Lung (tissue), 16 donors: ENCODE data around the gene AFDN. TPM values are rescaled to one million over a fixed set of nuclear protein-coding genes. Genes with fewer than 3 reads are reported as not detected.

Experiments
- ATAC-seq: fragments of 200-7000 bp; cut with Tn5 transposase; one replicate; pipeline ENCODE4 v1.9.1; 2020; ENCODE audit warnings: moderate number of reproducible peaks; ENCODE audit not compliant: insufficient read depth, low FRiP score
- DNase-seq, 3 donors: peaks; one replicate each; pipeline ENCODE4 v3.0.0-alpha.2; 2013 to 2017
- H3K27ac ChIP-seq, 2 donors: one replicate each; pipeline ENCODE4 v1.5.1; 2013; ENCODE audit warnings: mild to moderate bottlenecking in 2 of 2, moderate library complexity in 2 of 2, control low read depth in 1 of 2, inconsistent platforms in 1 of 2, low read depth in 1 of 2, low read length in 1 of 2
- H3K27me3 ChIP-seq, 3 donors: one replicate each; pipeline ENCODE4 v1.5.1; 2013; ENCODE audit warnings: low read length in 2 of 3; ENCODE audit not compliant: control insufficient read depth in 3 of 3, insufficient read depth in 3 of 3
- H3K36me3 ChIP-seq, 4 donors: one replicate each; pipeline ENCODE4 v1.5.1; 2013; ENCODE audit warnings: low read length in 4 of 4, mild to moderate bottlenecking in 1 of 4, moderate library complexity in 1 of 4; ENCODE audit not compliant: control insufficient read depth in 4 of 4, insufficient read depth in 4 of 4
- H3K4me1 ChIP-seq, 5 donors: one replicate each; pipeline ENCODE4 v1.5.1; 2013; ENCODE audit warnings: low read length in 5 of 5, mild to moderate bottlenecking in 2 of 5, moderate library complexity in 1 of 5; ENCODE audit not compliant: control insufficient read depth in 5 of 5, insufficient read depth in 5 of 5
- H3K4me3 ChIP-seq: one replicate; pipeline ENCODE4 v1.5.1; 2013; ENCODE audit warnings: mild to moderate bottlenecking, control low read depth, moderate library complexity
- H3K9ac ChIP-seq, 2 donors: one replicate each; pipeline ENCODE4 v1.5.1; 2013; ENCODE audit warnings: low read length in 2 of 2, control low read depth in 1 of 2; ENCODE audit not compliant: insufficient read depth in 1 of 2
- H3K9me3 ChIP-seq, 4 donors: one replicate each; pipeline ENCODE4 v1.5.1; 2013; ENCODE audit warnings: low read length in 3 of 4, mild to moderate bottlenecking in 1 of 4, moderate library complexity in 1 of 4; ENCODE audit not compliant: control insufficient read depth in 4 of 4, insufficient read depth in 3 of 4
- WGBS, 2 donors: extraction: QIAGEN DNeasy Blood & Tissue Kit; methylation state at CpG; one replicate each; pipeline ENCODE4 v1.1.7; 2013; 5-methylcytosine and 5-hydroxymethylcytosine counted together
- long read RNA-seq, 5 donors: transcript quantifications; one replicate each; lab custom pipeline, GENCODE V29; 2026
- polyA plus RNA-seq, 2 donors: library from polyadenylated mRNA; stranded (reverse); fragments of 200-250 nt; gene quantifications; one replicate each; pipeline ENCODE4 v1.2.1, GENCODE V29; 2013
- total RNA-seq, 2 donors: library from RNA; depleted of rRNA in 1 of 2; stranded (reverse); fragments of >200 nt in 1 of 2; gene quantifications; one replicate each; pipeline ENCODE4 v1.2.1, GENCODE V29; 2014 to 2021
- TF ChIP-seq, protein P1 (sequence below): IDR thresholded peaks from 2 replicates; pipeline ENCODE4 v1.5.1; 2012; ENCODE audit warnings: mild to moderate bottlenecking; ENCODE audit errors: control extremely low read depth, extremely low read depth
- donor health status: control.
- donor health status: control.
- donor health status: Bipolar disorder and iron deficiency.
- donor health status: healthy.
- donor health status: DM: yes; HTN: yes; CAD: no.

Gene AFDN, protein sequence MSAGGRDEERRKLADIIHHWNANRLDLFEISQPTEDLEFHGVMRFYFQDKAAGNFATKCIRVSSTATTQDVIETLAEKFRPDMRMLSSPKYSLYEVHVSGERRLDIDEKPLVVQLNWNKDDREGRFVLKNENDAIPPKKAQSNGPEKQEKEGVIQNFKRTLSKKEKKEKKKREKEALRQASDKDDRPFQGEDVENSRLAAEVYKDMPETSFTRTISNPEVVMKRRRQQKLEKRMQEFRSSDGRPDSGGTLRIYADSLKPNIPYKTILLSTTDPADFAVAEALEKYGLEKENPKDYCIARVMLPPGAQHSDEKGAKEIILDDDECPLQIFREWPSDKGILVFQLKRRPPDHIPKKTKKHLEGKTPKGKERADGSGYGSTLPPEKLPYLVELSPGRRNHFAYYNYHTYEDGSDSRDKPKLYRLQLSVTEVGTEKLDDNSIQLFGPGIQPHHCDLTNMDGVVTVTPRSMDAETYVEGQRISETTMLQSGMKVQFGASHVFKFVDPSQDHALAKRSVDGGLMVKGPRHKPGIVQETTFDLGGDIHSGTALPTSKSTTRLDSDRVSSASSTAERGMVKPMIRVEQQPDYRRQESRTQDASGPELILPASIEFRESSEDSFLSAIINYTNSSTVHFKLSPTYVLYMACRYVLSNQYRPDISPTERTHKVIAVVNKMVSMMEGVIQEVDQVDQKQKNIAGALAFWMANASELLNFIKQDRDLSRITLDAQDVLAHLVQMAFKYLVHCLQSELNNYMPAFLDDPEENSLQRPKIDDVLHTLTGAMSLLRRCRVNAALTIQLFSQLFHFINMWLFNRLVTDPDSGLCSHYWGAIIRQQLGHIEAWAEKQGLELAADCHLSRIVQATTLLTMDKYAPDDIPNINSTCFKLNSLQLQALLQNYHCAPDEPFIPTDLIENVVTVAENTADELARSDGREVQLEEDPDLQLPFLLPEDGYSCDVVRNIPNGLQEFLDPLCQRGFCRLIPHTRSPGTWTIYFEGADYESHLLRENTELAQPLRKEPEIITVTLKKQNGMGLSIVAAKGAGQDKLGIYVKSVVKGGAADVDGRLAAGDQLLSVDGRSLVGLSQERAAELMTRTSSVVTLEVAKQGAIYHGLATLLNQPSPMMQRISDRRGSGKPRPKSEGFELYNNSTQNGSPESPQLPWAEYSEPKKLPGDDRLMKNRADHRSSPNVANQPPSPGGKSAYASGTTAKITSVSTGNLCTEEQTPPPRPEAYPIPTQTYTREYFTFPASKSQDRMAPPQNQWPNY (N-terminal part only)
- 100 to 1,000 TPM; 185 to 407 TPM for total RNA-seq
- polyA plus RNA-seq: 10 to 100 TPM; 47.6 to 49.8 TPM
- long read RNA-seq, donor 1, transcript AFDN-220 (2 exons, 1,257 nt): major isoform, 14 of 77 reads
- long read RNA-seq, donor 1, transcript AFDN-219 (2 exons, 686 nt): minor isoform, 7 of 77 reads
- long read RNA-seq, donor 1, partial matches to known transcripts: 48 of 77 reads
- long read RNA-seq, donor 1, other reads (novel, unspliced or antisense): 0 of 77 reads
- long read RNA-seq, donor 2, partial matches to known transcripts: 0 of 7 reads
- long read RNA-seq, donor 2, other reads (novel, unspliced or antisense): 0 of 7 reads
- long read RNA-seq, donor 3, full-length matches to known transcripts: 27 of 100 reads
- long read RNA-seq, donor 3, partial matches to known transcripts: 73 of 100 reads
- long read RNA-seq, donor 3, other reads (novel, unspliced or antisense): 0 of 100 reads
- long read RNA-seq, donor 4, transcript AFDN-219 (2 exons, 686 nt): major isoform, 6 of 19 reads
- long read RNA-seq, donor 4, partial matches to known transcripts: 10 of 19 reads
- long read RNA-seq, donor 4, other reads (novel, unspliced or antisense): 0 of 19 reads
- long read RNA-seq, donor 5, transcript AFDN-219 (2 exons, 686 nt): minor isoform, 9 of 124 reads
- long read RNA-seq, donor 5, transcript AFDN-220 (2 exons, 1,257 nt): major isoform, 12 of 124 reads
- long read RNA-seq, donor 5, partial matches to known transcripts: 96 of 124 reads
- long read RNA-seq, donor 5, other reads (novel, unspliced or antisense): 0 of 124 reads

DNA sequence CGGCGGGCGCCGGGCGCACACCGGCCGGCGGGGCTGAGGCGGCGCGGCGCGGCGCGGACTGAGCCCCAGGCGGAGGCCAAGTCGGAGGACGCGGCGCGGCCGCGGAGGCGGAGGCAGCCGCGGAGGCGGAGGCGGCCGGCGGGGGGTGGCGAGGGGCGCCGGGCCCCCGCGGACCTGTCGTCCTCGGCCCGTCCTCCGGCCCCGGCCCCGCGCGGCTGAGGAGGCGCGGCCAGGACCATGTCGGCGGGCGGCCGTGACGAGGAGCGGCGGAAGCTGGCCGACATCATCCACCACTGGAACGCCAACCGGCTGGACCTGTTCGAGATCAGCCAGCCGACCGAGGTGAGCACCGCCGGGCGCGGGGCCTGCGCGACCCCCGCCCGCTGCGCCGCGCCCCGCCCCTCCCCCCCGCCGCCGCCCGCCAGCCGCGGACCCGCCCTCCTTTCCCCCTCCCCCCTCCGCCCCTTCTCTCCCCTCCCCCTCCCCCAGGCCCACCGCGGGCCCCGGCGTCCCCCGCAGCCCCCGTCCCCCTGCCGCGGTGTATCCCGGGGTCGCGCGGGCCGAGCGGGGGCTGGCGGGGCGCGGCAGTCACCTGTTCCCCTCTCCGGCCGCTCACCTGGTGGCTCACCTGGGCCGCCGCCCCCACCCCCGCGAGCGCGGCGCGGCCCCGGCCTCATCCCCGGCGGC is at the start of gene AFDN:
Gene AFDN (plus strand): TSS at position 16 of the 687 bp plus-strand sequence. CDS start 222 bp downstream, at position 238.
- Histone ChIP-seq H3K27ac (peak within 1 kb of the TSS; percentile 63 to 93), H3K4me3 (peak within 1 kb of the TSS; percentile 90), H3K27me3 (no peaks in the 10 kb centered on the region), H3K9me3 (no peaks in the 10 kb centered on the region), H3K36me3 (peaks cover 0 to 2% (median 0%) of the 10 kb centered on the region in 4 donors), H3K9ac (peak within 1 kb of the TSS; percentile 41 to 52), H3K4me1 (peaks cover 4 to 25% (median 6%) of the 10 kb centered on the region in 5 donors)
- TF ChIP-seq, protein P1, sequence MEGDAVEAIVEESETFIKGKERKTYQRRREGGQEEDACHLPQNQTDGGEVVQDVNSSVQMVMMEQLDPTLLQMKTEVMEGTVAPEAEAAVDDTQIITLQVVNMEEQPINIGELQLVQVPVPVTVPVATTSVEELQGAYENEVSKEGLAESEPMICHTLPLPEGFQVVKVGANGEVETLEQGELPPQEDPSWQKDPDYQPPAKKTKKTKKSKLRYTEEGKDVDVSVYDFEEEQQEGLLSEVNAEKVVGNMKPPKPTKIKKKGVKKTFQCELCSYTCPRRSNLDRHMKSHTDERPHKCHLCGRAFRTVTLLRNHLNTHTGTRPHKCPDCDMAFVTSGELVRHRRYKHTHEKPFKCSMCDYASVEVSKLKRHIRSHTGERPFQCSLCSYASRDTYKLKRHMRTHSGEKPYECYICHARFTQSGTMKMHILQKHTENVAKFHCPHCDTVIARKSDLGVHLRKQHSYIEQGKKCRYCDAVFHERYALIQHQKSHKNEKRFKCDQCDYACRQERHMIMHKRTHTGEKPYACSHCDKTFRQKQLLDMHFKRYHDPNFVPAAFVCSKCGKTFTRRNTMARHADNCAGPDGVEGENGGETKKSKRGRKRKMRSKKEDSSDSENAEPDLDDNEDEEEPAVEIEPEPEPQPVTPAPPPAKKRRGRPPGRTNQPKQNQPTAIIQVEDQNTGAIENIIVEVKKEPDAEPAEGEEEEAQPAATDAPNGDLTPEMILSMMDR: no peak
- no peak for ATAC-seq
- DNase-seq: peak in 1 of 3 donors; percentile 57
- WGBS, 2 donors: 0 to 1% methylated on average over 11 to 104 of the region's 108 CpGs

DNA sequence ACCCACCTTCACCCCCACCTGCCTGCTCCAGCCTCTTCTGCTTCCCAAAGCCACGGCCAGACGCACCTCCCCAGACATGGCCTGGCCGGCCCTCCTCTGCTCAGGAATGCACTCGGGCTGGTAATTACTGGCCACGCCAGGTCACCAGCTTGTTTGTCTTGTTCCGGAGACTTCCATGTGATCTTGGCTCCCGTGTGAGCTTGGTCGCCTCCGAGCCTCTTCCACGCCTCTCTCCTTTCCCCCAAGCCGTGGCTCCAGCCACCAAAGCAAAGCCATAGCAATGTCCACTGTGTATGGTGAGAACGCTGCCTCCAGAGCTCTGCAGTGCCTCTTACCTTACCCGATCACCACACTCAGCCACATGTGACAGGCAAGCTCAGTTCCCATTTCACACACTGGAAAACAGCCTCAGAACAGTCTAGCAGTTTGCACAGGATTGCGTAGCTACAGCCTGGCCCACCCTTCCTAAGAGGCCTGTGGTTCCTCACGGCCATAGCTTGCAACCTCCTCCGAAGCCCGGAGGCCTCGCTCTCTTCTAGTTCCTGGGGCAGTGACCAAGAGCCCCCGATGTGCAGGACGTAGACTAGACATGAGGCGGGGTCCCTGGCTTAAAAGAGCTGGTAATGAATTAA is 48.1 kb upstream of the AFDN start:
- H3K36me3 ChIP-seq: no peaks in the 10 kb centered on the region
- TF ChIP-seq, protein P1: no peak
- ATAC-seq (peak; percentile 65), DNase-seq (peak in 1 of 3 donors; percentile 32)
- no peaks in the 10 kb centered on the region for H3K9me3 ChIP-seq
- no peaks in the 10 kb centered on the region for H3K27me3 ChIP-seq
- H3K4me1 ChIP-seq: peaks cover 0 to 13% (median 0%) of the 10 kb centered on the region in 5 donors
- H3K4me3 ChIP-seq: no peak overlapping the region
- H3K27ac ChIP-seq: peak overlapping the region in 1 of 2 donors; percentile 41
- H3K9ac ChIP-seq: no peak overlapping the region
- WGBS, 2 donors: 78 to 80% methylated on average over 21 of the region's 21 CpGs
